ENCODE measurements around the gene CDX2.

Gene CDX2

GRCh38 chr13:27917121-27917947, 51.8 kb downstream of the CDX2 start:
- no peak for DNase-seq (ENCODE audit: low spot score)

GRCh38 chr13:27915301-27916207, 53.6 kb downstream of the CDX2 start:
- no peak for DNase-seq (ENCODE audit: low spot score)

GRCh38 chr13:27913160-27913559, 56.0 kb downstream of the CDX2 start:
- DNase-seq (ENCODE audit: low spot score): no peak

- no peak for DNase-seq (ENCODE audit: low spot score)
Observed at GRCh38 chr13:27911521-27911920, 57.6 kb downstream of the CDX2 start.
